Panc1 (cell line): ENCODE measurements around the gene TRIM62. TPM values are rescaled to one million over a fixed set of nuclear protein-coding genes. Genes with fewer than 3 reads are reported as not detected.

Experiments used
- ATAC-seq: fragments of 200-7000 bp; cut with Tn5 transposase; 2 replicates; pipeline ENCODE4 v1.9.1; 2020; ENCODE audit warnings: mild to moderate bottlenecking, moderate library complexity
- BruUV-seq: library from RNA; stranded (reverse); fragments of 400-500 nt; replicated peaks from 2 replicates; lab custom pipeline; 2021; lab: Mats Ljungman, UMichigan
- CTCF ChIA-PET: fragments of 300-600 bp; sonication (Branson Sonifier 250); formaldehyde crosslinking; loops from one replicate; lab custom pipeline; 2022; ENCODE audit warnings: antibody characterized with exemption; lab: Charles Lee
- POLR2A ChIA-PET: fragments of 300-600 bp; sonication (Branson Sonifier 250); formaldehyde crosslinking; loops from one replicate; lab custom pipeline; 2022; ENCODE audit warnings: antibody characterized with exemption; lab: Charles Lee
- DNase-seq: peaks from one replicate; pipeline ENCODE4 v3.0.0-alpha.2; 2010; ENCODE audit warnings: low read depth, low spot score
- H3K27ac ChIP-seq: 2 replicates; pipeline ENCODE4 v1.5.1; 2011; ENCODE audit warnings: mild to moderate bottlenecking, low read length, inconsistent platforms
- H3K27me3 ChIP-seq: fragments of 200-500 bp; sonication (Bioruptor generic); 2 replicates; pipeline ENCODE4 v1.6.0; 2014; ENCODE audit warnings: low read length, inconsistent platforms; ENCODE audit not compliant: control insufficient read depth, insufficient read depth
- H3K36me3 ChIP-seq: fragments of 200-500 bp; sonication (Bioruptor generic); 2 replicates; pipeline ENCODE4 v1.5.1; 2014; ENCODE audit warnings: inconsistent platforms, mild to moderate bottlenecking, low read length, moderate library complexity; ENCODE audit not compliant: control insufficient read depth, insufficient read depth
- H3K4me1 ChIP-seq: 2 replicates; pipeline ENCODE4 v1.5.1; 2011; ENCODE audit warnings: inconsistent platforms, mild to moderate bottlenecking, low read length, moderate library complexity; ENCODE audit not compliant: control insufficient read depth, insufficient read depth
- H3K4me3 ChIP-seq, 2 experiments: 2 replicates each; pipeline ENCODE4 v1.5.1; 2011 to 2012; ENCODE audit warnings: low read depth in 2 of 2, low read length in 2 of 2, mild to moderate bottlenecking in 2 of 2, inconsistent platforms in 1 of 2, moderate library complexity in 1 of 2
- H3K9me3 ChIP-seq: fragments of 200-500 bp; sonication (Bioruptor generic); 2 replicates; pipeline ENCODE4 v1.5.1; 2014; ENCODE audit warnings: low read depth, mild to moderate bottlenecking, inconsistent platforms, low read length, moderate library complexity; ENCODE audit not compliant: control insufficient read depth, insufficient read depth
- POLR2AphosphoS5 ChIP-seq: IDR thresholded peaks from 2 replicates; pipeline ENCODE4 v1.6.1; 2012; ENCODE audit warnings: mild to moderate bottlenecking, low read depth, low read length, moderate library complexity
- SIN3A ChIP-seq: IDR thresholded peaks from 2 replicates; pipeline ENCODE4 v1.6.1; 2012; ENCODE audit warnings: low read depth, mild to moderate bottlenecking, low read length, moderate library complexity, borderline replicate concordance; ENCODE audit not compliant: insufficient read depth
- TCF7L2 ChIP-seq: IDR thresholded peaks from 2 replicates; pipeline ENCODE4 v1.6.1; 2011; ENCODE audit warnings: mild to moderate bottlenecking, low read depth, low read length, inconsistent platforms
- in situ Hi-C: cut with HindIII; loops from 2 replicates; pipeline ENCODE4 v1.10.0; 2016; ENCODE audit warnings: low sequenced_read_pairs, low pct_unique_long_range_greater_than_20kb
- intact Hi-C: fragments of 100-400 bp; cut with micrococcal nuclease; formaldehyde crosslinking; loops from one replicate; pipeline ENCODE4 v1.10.0; 2022; ENCODE audit not compliant: unreplicated experiment
- total RNA-seq: library from RNA; stranded (reverse); gene quantifications from one replicate; pipeline ENCODE4 v1.2.1, GENCODE V29; 2021; ENCODE audit not compliant: unreplicated experiment
- TF ChIP-seq, protein P1 (sequence below), 2 experiments: IDR thresholded peaks; 2 replicates each; pipeline ENCODE4 v1.6.1; 2011 to 2012; ENCODE audit warnings: low read depth in 2 of 2, control low read depth in 1 of 2, low read length in 1 of 2, mild to moderate bottlenecking in 1 of 2, moderate library complexity in 1 of 2; ENCODE audit not compliant: insufficient read depth in 1 of 2
- TF ChIP-seq, protein P2 (sequence below): fragments of 450-650 bp; IDR thresholded peaks from 2 replicates; pipeline ENCODE4 v1.5.1; 2017; ENCODE audit warnings: mild to moderate bottlenecking

The TRIM62 gene
- total RNA-seq, 1 experiment from 2014 or later, result 7.4 TPM

DNA sequence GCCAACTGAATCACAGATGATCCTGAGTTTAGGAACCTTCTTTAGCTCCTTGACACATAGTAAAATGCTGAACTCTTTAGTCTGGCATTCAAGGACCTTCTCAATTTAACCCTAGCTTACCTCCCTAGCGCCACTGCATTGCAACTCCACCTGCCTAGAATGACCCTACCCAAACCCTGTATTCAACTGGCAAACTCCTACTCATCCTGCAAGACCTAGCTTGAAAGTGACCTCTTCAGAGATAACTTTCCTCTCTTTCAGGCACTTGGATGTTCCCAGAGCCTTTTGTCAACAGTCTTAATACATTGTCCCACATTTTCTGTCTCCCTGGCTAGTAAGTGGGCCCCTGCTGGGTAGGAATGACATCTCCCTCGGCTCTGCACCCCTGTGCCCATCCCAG, 19.7 kb downstream of the TRIM62 start:
- TF ChIP-seq POLR2AphosphoS5, result no peak
- TF ChIP-seq, protein P1, sequence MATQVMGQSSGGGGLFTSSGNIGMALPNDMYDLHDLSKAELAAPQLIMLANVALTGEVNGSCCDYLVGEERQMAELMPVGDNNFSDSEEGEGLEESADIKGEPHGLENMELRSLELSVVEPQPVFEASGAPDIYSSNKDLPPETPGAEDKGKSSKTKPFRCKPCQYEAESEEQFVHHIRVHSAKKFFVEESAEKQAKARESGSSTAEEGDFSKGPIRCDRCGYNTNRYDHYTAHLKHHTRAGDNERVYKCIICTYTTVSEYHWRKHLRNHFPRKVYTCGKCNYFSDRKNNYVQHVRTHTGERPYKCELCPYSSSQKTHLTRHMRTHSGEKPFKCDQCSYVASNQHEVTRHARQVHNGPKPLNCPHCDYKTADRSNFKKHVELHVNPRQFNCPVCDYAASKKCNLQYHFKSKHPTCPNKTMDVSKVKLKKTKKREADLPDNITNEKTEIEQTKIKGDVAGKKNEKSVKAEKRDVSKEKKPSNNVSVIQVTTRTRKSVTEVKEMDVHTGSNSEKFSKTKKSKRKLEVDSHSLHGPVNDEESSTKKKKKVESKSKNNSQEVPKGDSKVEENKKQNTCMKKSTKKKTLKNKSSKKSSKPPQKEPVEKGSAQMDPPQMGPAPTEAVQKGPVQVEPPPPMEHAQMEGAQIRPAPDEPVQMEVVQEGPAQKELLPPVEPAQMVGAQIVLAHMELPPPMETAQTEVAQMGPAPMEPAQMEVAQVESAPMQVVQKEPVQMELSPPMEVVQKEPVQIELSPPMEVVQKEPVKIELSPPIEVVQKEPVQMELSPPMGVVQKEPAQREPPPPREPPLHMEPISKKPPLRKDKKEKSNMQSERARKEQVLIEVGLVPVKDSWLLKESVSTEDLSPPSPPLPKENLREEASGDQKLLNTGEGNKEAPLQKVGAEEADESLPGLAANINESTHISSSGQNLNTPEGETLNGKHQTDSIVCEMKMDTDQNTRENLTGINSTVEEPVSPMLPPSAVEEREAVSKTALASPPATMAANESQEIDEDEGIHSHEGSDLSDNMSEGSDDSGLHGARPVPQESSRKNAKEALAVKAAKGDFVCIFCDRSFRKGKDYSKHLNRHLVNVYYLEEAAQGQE (IDR thresholded peaks at IDR 0.05; ENCODE audit: insufficient read depth in 1 of 2, low read depth in 2 of 2, low read length in 1 of 2), result no peak
- no peak for TF ChIP-seq TCF7L2
- TF ChIP-seq, protein P2, sequence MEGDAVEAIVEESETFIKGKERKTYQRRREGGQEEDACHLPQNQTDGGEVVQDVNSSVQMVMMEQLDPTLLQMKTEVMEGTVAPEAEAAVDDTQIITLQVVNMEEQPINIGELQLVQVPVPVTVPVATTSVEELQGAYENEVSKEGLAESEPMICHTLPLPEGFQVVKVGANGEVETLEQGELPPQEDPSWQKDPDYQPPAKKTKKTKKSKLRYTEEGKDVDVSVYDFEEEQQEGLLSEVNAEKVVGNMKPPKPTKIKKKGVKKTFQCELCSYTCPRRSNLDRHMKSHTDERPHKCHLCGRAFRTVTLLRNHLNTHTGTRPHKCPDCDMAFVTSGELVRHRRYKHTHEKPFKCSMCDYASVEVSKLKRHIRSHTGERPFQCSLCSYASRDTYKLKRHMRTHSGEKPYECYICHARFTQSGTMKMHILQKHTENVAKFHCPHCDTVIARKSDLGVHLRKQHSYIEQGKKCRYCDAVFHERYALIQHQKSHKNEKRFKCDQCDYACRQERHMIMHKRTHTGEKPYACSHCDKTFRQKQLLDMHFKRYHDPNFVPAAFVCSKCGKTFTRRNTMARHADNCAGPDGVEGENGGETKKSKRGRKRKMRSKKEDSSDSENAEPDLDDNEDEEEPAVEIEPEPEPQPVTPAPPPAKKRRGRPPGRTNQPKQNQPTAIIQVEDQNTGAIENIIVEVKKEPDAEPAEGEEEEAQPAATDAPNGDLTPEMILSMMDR, result no peak
- TF ChIP-seq SIN3A, result no peak
- no peak for DNase-seq
- intact Hi-C loops, result no loop called here
- ATAC-seq, result no peak
- no peaks in the 10 kb centered on the region for H3K36me3 ChIP-seq
- H3K27me3 ChIP-seq, result no peaks in the 10 kb centered on the region
- in situ Hi-C loops, result no loop called here
- no TSS peak for BruUV-seq
- H3K9me3 ChIP-seq, result no peaks in the 10 kb centered on the region
- CTCF ChIA-PET, result no interaction called here
- POLR2A ChIA-PET, result no interaction called here
- H3K4me1 ChIP-seq, result no peaks in the 10 kb centered on the region
- H3K27ac ChIP-seq, result no peak overlapping the region
- no peak overlapping the region for H3K4me3 ChIP-seq

DNA sequence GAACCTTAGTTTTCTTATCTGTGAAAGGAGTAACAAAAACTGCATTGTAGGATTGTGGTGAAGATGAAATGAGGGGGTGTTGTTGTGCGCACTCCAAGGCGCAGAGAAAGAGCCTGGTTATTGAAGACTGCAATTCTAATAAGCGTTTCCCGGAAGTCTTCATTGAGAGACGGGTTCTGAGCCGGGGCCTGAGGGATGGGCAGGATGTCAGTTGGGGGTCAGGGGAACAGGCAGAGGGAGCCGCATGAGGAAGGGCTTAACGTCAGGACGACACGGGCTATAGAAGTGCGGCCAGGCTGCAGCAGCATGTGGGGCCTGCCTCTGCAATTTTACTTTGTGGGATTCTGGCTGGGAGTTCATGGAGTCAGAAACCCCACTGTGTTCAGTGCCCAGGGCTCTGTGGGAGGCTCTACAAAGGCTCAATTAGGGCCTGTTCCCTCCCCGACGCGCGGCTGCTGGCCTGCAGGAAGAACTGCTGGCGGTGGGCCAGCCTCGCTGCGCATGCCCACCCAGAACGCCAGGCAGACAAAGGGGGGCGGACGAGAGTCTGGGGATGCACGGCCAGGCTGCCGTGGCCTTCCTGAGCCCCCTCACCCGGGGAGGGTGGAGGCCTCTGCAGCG, 20.7 kb downstream of the TRIM62 start:
- TF ChIP-seq TCF7L2 (no peak), SIN3A (no peak), POLR2AphosphoS5 (no peak)
- TF ChIP-seq, protein P2, result no peak
- TF ChIP-seq, protein P1 (IDR thresholded peaks at IDR 0.05; ENCODE audit: insufficient read depth in 1 of 2, low read depth in 2 of 2, low read length in 1 of 2), result no peak
- ATAC-seq, result no peak
- H3K27ac ChIP-seq, result no peak overlapping the region
- ChIA-PET POLR2A (no interaction called here), CTCF (no interaction called here)
- no peak overlapping the region for H3K4me3 ChIP-seq
- no peaks in the 10 kb centered on the region for H3K27me3 ChIP-seq
- no TSS peak for BruUV-seq
- H3K9me3 ChIP-seq, result no peaks in the 10 kb centered on the region
- no peaks in the 10 kb centered on the region for H3K4me1 ChIP-seq
- intact Hi-C loops, result no loop called here
- DNase-seq, result no peak
- in situ Hi-C loops, result no loop called here
- H3K36me3 ChIP-seq, result no peaks in the 10 kb centered on the region
